Measurements from ENCODE around the gene MGST2. TPM values are rescaled to one million over a fixed set of nuclear protein-coding genes. Genes with fewer than 3 reads are reported as not detected.

MGST2 gene
- total and polyA plus RNA-seq, 2 experiments from 2014 or later, result 4.6 to 19.1 TPM

GRCh38 chr4:139685180-139685579 lies 19.6 kb downstream of the MGST2 start:
- Mint-ChIP-seq H3K27me3 (ENCODE audit: insufficient read depth, low read depth, poor library complexity) (no peaks in the 10 kb centered on the region), H3K36me3 (ENCODE audit: low read depth) (peaks cover 23% of the 10 kb centered on the region)

More at GRCh38 chr4:139685180-139685579, 19.6 kb downstream of the MGST2 start:
- Histone ChIP-seq H2AFZ (no peak overlapping the region), H3K4me3 (no peak overlapping the region), H3K79me2 (replicated peaks; ENCODE audit: insufficient read depth) (no peaks in the 10 kb centered on the region), H3F3A (replicated peaks; ENCODE audit: low read depth) (no peaks in the 10 kb centered on the region), H3K36me3 (ENCODE audit: insufficient read depth) (no peaks in the 10 kb centered on the region), H3K27ac (ENCODE audit: low read depth) (no peak overlapping the region), H3K9me2 (ENCODE audit: insufficient read depth) (no peaks in the 10 kb centered on the region), H3K27me3 (ENCODE audit: insufficient read depth) (no peaks in the 10 kb centered on the region), H3K4me1 (ENCODE audit: insufficient read depth) (no peaks in the 10 kb centered on the region), H3K4me2 (no peak overlapping the region), H4K20me1 (replicated peaks; ENCODE audit: insufficient read depth) (no peaks in the 10 kb centered on the region)
- DNase-seq (ENCODE audit: low spot score), result no peak
- H3K27ac Mint-ChIP-seq, result no peak overlapping the region
- peaks cover 2% of the 10 kb centered on the region; the same call in 2 of the 3 replicates for H3K4me1 Mint-ChIP-seq
- no peak overlapping the region for H3K4me3 Mint-ChIP-seq
- no peak for ATAC-seq
- H3K9me3 Mint-ChIP-seq, result peaks cover 5% of the 10 kb centered on the region
- TF ChIP-seq ZNF462 (CRISPR knock-in tag; IDR thresholded peaks at IDR 0.05) (no peak), POLR2AphosphoS5 (IDR thresholded peaks at IDR 0.05; ENCODE audit: low read depth) (no peak), NANOG (IDR thresholded peaks at IDR 0.05; ENCODE audit: borderline replicate concordance) (no peak), ZNF114 (CRISPR knock-in tag; IDR thresholded peaks at IDR 0.05) (no peak), CTCF (conservative IDR thresholded peaks at IDR 0.05; ENCODE audit: low read depth in 2 of 2) (no peak), JUNB (IDR thresholded peaks at IDR 0.05; ENCODE audit: unreplicated experiment) (no peak), ZNF331 (CRISPR knock-in tag; IDR thresholded peaks at IDR 0.05; ENCODE audit: low read depth) (no peak), STAT1 (IDR thresholded peaks at IDR 0.05; ENCODE audit: unreplicated experiment) (no peak), REST (IDR thresholded peaks at IDR 0.05; ENCODE audit: unreplicated experiment) (no peak), ETS1 (IDR thresholded peaks at IDR 0.05) (no peak), EZH2 (IDR thresholded peaks at IDR 0.05; ENCODE audit: low read depth, unreplicated experiment) (no peak), CREB1 (CRISPR knock-in tag; IDR thresholded peaks at IDR 0.05; ENCODE audit: low read depth) (no peak), EZH2phosphoT487 (IDR thresholded peaks at IDR 0.05; ENCODE audit: unreplicated experiment) (no peak)

Data from GM23338 (cell line).